Panc1 (cell line): ENCODE data around the gene SDK1. TPM values are rescaled to one million over a fixed set of nuclear protein-coding genes. Genes with fewer than 3 reads are reported as not detected.
A peak's percentile ranks its signal among the peaks of the same experiment; 100 is the strongest.

Source experiments
- ATAC-seq: fragments of 200-7000 bp; cut with Tn5 transposase; 2 replicates; pipeline ENCODE4 v1.9.1; 2020; ENCODE audit warnings: mild to moderate bottlenecking, moderate library complexity
- BruUV-seq: library from RNA; stranded (reverse); fragments of 400-500 nt; replicated peaks from 2 replicates; lab custom pipeline; 2021; lab: Mats Ljungman, UMichigan
- CTCF ChIA-PET: fragments of 300-600 bp; sonication (Branson Sonifier 250); formaldehyde crosslinking; loops from one replicate; lab custom pipeline; 2022; ENCODE audit warnings: antibody characterized with exemption; lab: Charles Lee
- POLR2A ChIA-PET: fragments of 300-600 bp; sonication (Branson Sonifier 250); formaldehyde crosslinking; loops from one replicate; lab custom pipeline; 2022; ENCODE audit warnings: antibody characterized with exemption; lab: Charles Lee
- DNase-seq: peaks from one replicate; pipeline ENCODE4 v3.0.0-alpha.2; 2010; ENCODE audit warnings: low read depth, low spot score
- H3K27ac ChIP-seq: 2 replicates; pipeline ENCODE4 v1.5.1; 2011; ENCODE audit warnings: mild to moderate bottlenecking, low read length, inconsistent platforms
- H3K27me3 ChIP-seq: fragments of 200-500 bp; sonication (Bioruptor generic); 2 replicates; pipeline ENCODE4 v1.6.0; 2014; ENCODE audit warnings: low read length, inconsistent platforms; ENCODE audit not compliant: control insufficient read depth, insufficient read depth
- H3K36me3 ChIP-seq: fragments of 200-500 bp; sonication (Bioruptor generic); 2 replicates; pipeline ENCODE4 v1.5.1; 2014; ENCODE audit warnings: inconsistent platforms, mild to moderate bottlenecking, low read length, moderate library complexity; ENCODE audit not compliant: control insufficient read depth, insufficient read depth
- H3K4me1 ChIP-seq: 2 replicates; pipeline ENCODE4 v1.5.1; 2011; ENCODE audit warnings: inconsistent platforms, mild to moderate bottlenecking, low read length, moderate library complexity; ENCODE audit not compliant: control insufficient read depth, insufficient read depth
- H3K4me3 ChIP-seq, 2 experiments: 2 replicates each; pipeline ENCODE4 v1.5.1; 2011 to 2012; ENCODE audit warnings: low read depth in 2 of 2, low read length in 2 of 2, mild to moderate bottlenecking in 2 of 2, inconsistent platforms in 1 of 2, moderate library complexity in 1 of 2
- H3K9me3 ChIP-seq: fragments of 200-500 bp; sonication (Bioruptor generic); 2 replicates; pipeline ENCODE4 v1.5.1; 2014; ENCODE audit warnings: low read depth, mild to moderate bottlenecking, inconsistent platforms, low read length, moderate library complexity; ENCODE audit not compliant: control insufficient read depth, insufficient read depth
- CTCF ChIP-seq: fragments of 450-650 bp; IDR thresholded peaks from 2 replicates; pipeline ENCODE4 v1.5.1; 2017; ENCODE audit warnings: mild to moderate bottlenecking
- POLR2AphosphoS5 ChIP-seq: IDR thresholded peaks from 2 replicates; pipeline ENCODE4 v1.6.1; 2012; ENCODE audit warnings: mild to moderate bottlenecking, low read depth, low read length, moderate library complexity
- SIN3A ChIP-seq: IDR thresholded peaks from 2 replicates; pipeline ENCODE4 v1.6.1; 2012; ENCODE audit warnings: low read depth, mild to moderate bottlenecking, low read length, moderate library complexity, borderline replicate concordance; ENCODE audit not compliant: insufficient read depth
- TCF7L2 ChIP-seq: IDR thresholded peaks from 2 replicates; pipeline ENCODE4 v1.6.1; 2011; ENCODE audit warnings: mild to moderate bottlenecking, low read depth, low read length, inconsistent platforms
- in situ Hi-C: cut with HindIII; loops from 2 replicates; pipeline ENCODE4 v1.10.0; 2016; ENCODE audit warnings: low sequenced_read_pairs, low pct_unique_long_range_greater_than_20kb
- intact Hi-C: fragments of 100-400 bp; cut with micrococcal nuclease; formaldehyde crosslinking; loops from one replicate; pipeline ENCODE4 v1.10.0; 2022; ENCODE audit not compliant: unreplicated experiment
- total RNA-seq: library from RNA; stranded (reverse); gene quantifications from one replicate; pipeline ENCODE4 v1.2.1, GENCODE V29; 2021; ENCODE audit not compliant: unreplicated experiment
- TF ChIP-seq, protein P1 (sequence below), 2 experiments: IDR thresholded peaks; 2 replicates each; pipeline ENCODE4 v1.6.1; 2011 to 2012; ENCODE audit warnings: low read depth in 2 of 2, control low read depth in 1 of 2, low read length in 1 of 2, mild to moderate bottlenecking in 1 of 2, moderate library complexity in 1 of 2; ENCODE audit not compliant: insufficient read depth in 1 of 2

Gene SDK1
- total RNA-seq, 1 experiment from 2014 or later: 47.4 TPM

- ATAC-seq (no peak), DNase-seq (no peak)
- ChIA-PET POLR2A (no interaction called here), CTCF (no interaction called here)
- H3K9me3 ChIP-seq: no peaks in the 10 kb centered on the region
- H3K4me3 ChIP-seq: no peak overlapping the region
- H3K36me3 ChIP-seq: no peaks in the 10 kb centered on the region
- intact Hi-C loops: no loop called here
- no peaks in the 10 kb centered on the region for H3K27me3 ChIP-seq
- BruUV-seq: no TSS peak
- in situ Hi-C loops: no loop called here
- peaks cover 13% of the 10 kb centered on the region; the same call in 1 of the 2 replicates for H3K4me1 ChIP-seq
- TF ChIP-seq CTCF (no peak), SIN3A (no peak), POLR2AphosphoS5 (no peak), TCF7L2 (no peak)
- TF ChIP-seq, protein P1, sequence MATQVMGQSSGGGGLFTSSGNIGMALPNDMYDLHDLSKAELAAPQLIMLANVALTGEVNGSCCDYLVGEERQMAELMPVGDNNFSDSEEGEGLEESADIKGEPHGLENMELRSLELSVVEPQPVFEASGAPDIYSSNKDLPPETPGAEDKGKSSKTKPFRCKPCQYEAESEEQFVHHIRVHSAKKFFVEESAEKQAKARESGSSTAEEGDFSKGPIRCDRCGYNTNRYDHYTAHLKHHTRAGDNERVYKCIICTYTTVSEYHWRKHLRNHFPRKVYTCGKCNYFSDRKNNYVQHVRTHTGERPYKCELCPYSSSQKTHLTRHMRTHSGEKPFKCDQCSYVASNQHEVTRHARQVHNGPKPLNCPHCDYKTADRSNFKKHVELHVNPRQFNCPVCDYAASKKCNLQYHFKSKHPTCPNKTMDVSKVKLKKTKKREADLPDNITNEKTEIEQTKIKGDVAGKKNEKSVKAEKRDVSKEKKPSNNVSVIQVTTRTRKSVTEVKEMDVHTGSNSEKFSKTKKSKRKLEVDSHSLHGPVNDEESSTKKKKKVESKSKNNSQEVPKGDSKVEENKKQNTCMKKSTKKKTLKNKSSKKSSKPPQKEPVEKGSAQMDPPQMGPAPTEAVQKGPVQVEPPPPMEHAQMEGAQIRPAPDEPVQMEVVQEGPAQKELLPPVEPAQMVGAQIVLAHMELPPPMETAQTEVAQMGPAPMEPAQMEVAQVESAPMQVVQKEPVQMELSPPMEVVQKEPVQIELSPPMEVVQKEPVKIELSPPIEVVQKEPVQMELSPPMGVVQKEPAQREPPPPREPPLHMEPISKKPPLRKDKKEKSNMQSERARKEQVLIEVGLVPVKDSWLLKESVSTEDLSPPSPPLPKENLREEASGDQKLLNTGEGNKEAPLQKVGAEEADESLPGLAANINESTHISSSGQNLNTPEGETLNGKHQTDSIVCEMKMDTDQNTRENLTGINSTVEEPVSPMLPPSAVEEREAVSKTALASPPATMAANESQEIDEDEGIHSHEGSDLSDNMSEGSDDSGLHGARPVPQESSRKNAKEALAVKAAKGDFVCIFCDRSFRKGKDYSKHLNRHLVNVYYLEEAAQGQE (IDR thresholded peaks at IDR 0.05; ENCODE audit: insufficient read depth in 1 of 2, low read depth in 2 of 2, low read length in 1 of 2): no peak
- no peak overlapping the region for H3K27ac ChIP-seq
Observed at GRCh38 chr7:3332308-3332707, 31.3 kb downstream of the SDK1 start.

GRCh38 chr7:3333861-3334260 is 32.8 kb downstream of the SDK1 start:
- ATAC-seq: no peak
- Histone ChIP-seq H3K4me1 (peaks cover 25% of the 10 kb centered on the region), H3K9me3 (no peaks in the 10 kb centered on the region), H3K27ac (no peak overlapping the region), H3K36me3 (no peaks in the 10 kb centered on the region), H3K4me3 (no peak overlapping the region), H3K27me3 (no peaks in the 10 kb centered on the region)
- ChIA-PET POLR2A (interaction anchor here (0.6 kb wide), 1 partner anchor 451 kb away, joined by 8 read pairs; no protein-coding TSS in a partner anchor), CTCF (no interaction called here)
- TF ChIP-seq TCF7L2: no peak
- in situ Hi-C loops (no loop called here), intact Hi-C loops (no loop called here)
- BruUV-seq: no TSS peak
- no peak for DNase-seq

DNA sequence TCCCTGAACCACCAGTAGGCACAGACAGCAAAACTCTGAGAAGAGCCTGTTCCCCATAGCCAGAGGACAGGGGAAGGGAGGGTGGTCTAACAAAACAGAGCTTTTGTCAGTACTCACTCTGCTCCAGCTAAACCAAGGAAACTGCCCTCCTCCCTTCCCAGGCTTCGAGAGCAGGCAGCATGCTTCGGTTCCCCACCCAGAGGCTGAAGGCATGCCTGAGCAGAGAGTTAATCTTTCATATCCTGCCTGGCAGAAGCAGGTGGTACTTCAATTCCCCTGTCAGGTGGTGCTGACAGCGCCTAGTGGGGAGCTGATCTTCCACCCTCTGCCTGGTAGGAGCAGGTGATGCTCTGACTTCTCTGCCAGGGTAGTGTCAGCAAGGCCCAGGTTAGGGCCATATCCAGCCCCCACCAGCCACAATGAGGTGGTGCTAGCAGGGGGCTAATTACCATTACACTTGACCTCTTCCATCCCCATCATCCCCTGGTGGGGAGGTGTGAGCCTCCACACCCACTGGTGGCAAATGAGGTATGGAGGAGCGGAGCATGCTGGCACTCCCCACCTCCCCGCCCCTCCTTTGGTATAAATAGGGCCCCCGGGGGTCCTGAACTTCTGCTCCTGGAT is 35.1 kb downstream of the SDK1 start:
- POLR2A ChIA-PET: no interaction called here
- Histone ChIP-seq H3K27me3 (no peaks in the 10 kb centered on the region), H3K4me1 (peaks cover 25% of the 10 kb centered on the region)

More for the DNA sequence above, 35.1 kb downstream of the SDK1 start:
- ATAC-seq (peak; percentile 26; the same call in 1 of the 2 replicates), DNase-seq (no peak)
- H3K9me3 ChIP-seq: no peaks in the 10 kb centered on the region; the same call in 1 of the 2 replicates
- in situ Hi-C loops: no loop called here
- TF ChIP-seq CTCF (no peak), TCF7L2 (no peak), POLR2AphosphoS5 (no peak), SIN3A (no peak)
- TF ChIP-seq, protein P1 (IDR thresholded peaks at IDR 0.05; ENCODE audit: insufficient read depth in 1 of 2, low read depth in 2 of 2, low read length in 1 of 2): no peak
- no peak overlapping the region for H3K4me3 ChIP-seq
- no TSS peak for BruUV-seq
- CTCF ChIA-PET: no interaction called here
- no peaks in the 10 kb centered on the region for H3K36me3 ChIP-seq
- intact Hi-C loops: no loop called here
- H3K27ac ChIP-seq: no peak overlapping the region
